IMR-90 (cell line): ENCODE measurements around the gene FSIP1. TPM values are rescaled to one million over a fixed set of nuclear protein-coding genes. Genes with fewer than 3 reads are reported as not detected.

Experiments used
- ATAC-seq: fragments of 200-7000 bp; cut with Tn5 transposase; 2 replicates; pipeline ENCODE4 v1.9.1; 2020; ENCODE audit warnings: low read depth, mild to moderate bottlenecking, moderate library complexity
- BruUV-seq: library from RNA; stranded (reverse); fragments of 400-500 nt; replicated peaks from 2 replicates; lab custom pipeline; 2021; lab: Mats Ljungman, UMichigan
- CTCF ChIA-PET: fragments of 300-600 bp; formaldehyde crosslinking; extraction: SDS; loops from one replicate; lab custom pipeline; 2021; ENCODE audit warnings: antibody characterized with exemption; lab: Yijun Ruan, JAX
- POLR2A ChIA-PET: fragments of 300-600 bp; sonication (Branson Sonifier 250); formaldehyde crosslinking; loops from one replicate; lab custom pipeline; 2022; ENCODE audit warnings: antibody characterized with exemption; ENCODE audit not compliant: unreplicated experiment; lab: Charles Lee
- DNase-seq: peaks from one replicate; pipeline ENCODE4 v3.0.0; 2013
- H2AFZ ChIP-seq: replicated peaks from 2 replicates; pipeline ENCODE3; 2013; ENCODE audit warnings: low read length, mild to moderate bottlenecking; ENCODE audit not compliant: poor library complexity
- H2AK5ac ChIP-seq: 2 replicates; pipeline ENCODE4 v1.6.1; 2013; ENCODE audit warnings: low read depth, low read length, inconsistent platforms
- H2AK9ac ChIP-seq: replicated peaks from 2 replicates; pipeline ENCODE3; 2013; ENCODE audit warnings: mild to moderate bottlenecking, low read depth, low read length, moderate library complexity; ENCODE audit not compliant: poor library complexity
- H2BK120ac ChIP-seq: 2 replicates; pipeline ENCODE4 v1.6.1; 2013; ENCODE audit warnings: low read depth, low read length, inconsistent platforms
- H2BK15ac ChIP-seq: 3 replicates; pipeline ENCODE4 v1.6.1; 2013; ENCODE audit warnings: low read depth, low read length, inconsistent platforms
- H2BK20ac ChIP-seq: 2 replicates; pipeline ENCODE4 v1.6.1; 2013; ENCODE audit warnings: low read depth, mild to moderate bottlenecking, inconsistent platforms, low read length, moderate library complexity
- H2BK5ac ChIP-seq: 2 replicates; pipeline ENCODE4 v1.6.1; 2013; ENCODE audit warnings: mild to moderate bottlenecking, low read depth, low read length, inconsistent platforms; ENCODE audit not compliant: poor library complexity, severe bottlenecking
- H3K14ac ChIP-seq: replicated peaks from 2 replicates; pipeline ENCODE4 v1.6.1; 2013; ENCODE audit warnings: low read depth, low read length, inconsistent platforms
- H3K18ac ChIP-seq: 2 replicates; pipeline ENCODE4 v1.6.1; 2013; ENCODE audit warnings: low read depth, low read length, control low read depth
- H3K23ac ChIP-seq: 2 replicates; pipeline ENCODE4 v1.6.1; 2013; ENCODE audit warnings: low read depth, low read length, inconsistent platforms
- H3K27ac ChIP-seq: 2 replicates; pipeline ENCODE4 v1.5.1; 2013; ENCODE audit warnings: mild to moderate bottlenecking, control low read depth, low read length; ENCODE audit not compliant: insufficient read depth
- H3K27me3 ChIP-seq: 2 replicates; pipeline ENCODE4 v1.6.1; 2013; ENCODE audit warnings: low read length; ENCODE audit not compliant: control insufficient read depth, insufficient read depth
- H3K36me3 ChIP-seq: 2 replicates; pipeline ENCODE4 v1.6.1; 2013; ENCODE audit warnings: low read length, mixed read lengths; ENCODE audit not compliant: control insufficient read depth, insufficient read depth
- H3K4ac ChIP-seq: 2 replicates; pipeline ENCODE4 v1.6.1; 2013; ENCODE audit warnings: low read depth, low read length, inconsistent platforms
- H3K4me1 ChIP-seq: 2 replicates; pipeline ENCODE4 v1.6.1; 2013; ENCODE audit warnings: low read length, mixed read lengths; ENCODE audit not compliant: control insufficient read depth, insufficient read depth
- H3K4me2 ChIP-seq: 2 replicates; pipeline ENCODE4 v1.6.1; 2013; ENCODE audit warnings: low read depth, mild to moderate bottlenecking, control low read depth, low read length, moderate library complexity
- H3K4me3 ChIP-seq: 2 replicates; pipeline ENCODE4 v1.5.1; 2013; ENCODE audit warnings: low read depth, mild to moderate bottlenecking, control low read depth, low read length, moderate library complexity; ENCODE audit not compliant: insufficient read depth
- H3K56ac ChIP-seq: 2 replicates; pipeline ENCODE4 v1.6.1; 2013; ENCODE audit warnings: low read length, inconsistent platforms; ENCODE audit not compliant: insufficient read depth; ENCODE audit errors: extremely low read depth
- H3K79me1 ChIP-seq, 2 experiments: 2 replicates each; pipeline ENCODE4 v1.6.1; 2013; ENCODE audit warnings: low read length in 2 of 2, inconsistent platforms in 1 of 2, low read depth in 1 of 2
- H3K9ac ChIP-seq: 2 replicates; pipeline ENCODE4 v1.6.1; 2013; ENCODE audit warnings: low read depth, low read length, control low read depth
- H3K9me1 ChIP-seq: 2 replicates; pipeline ENCODE4 v1.6.1; 2013; ENCODE audit warnings: low read length, inconsistent platforms; ENCODE audit not compliant: insufficient read depth
- H3K9me3 ChIP-seq: 2 replicates; pipeline ENCODE4 v1.6.1; 2013; ENCODE audit warnings: low read length; ENCODE audit not compliant: control insufficient read depth, insufficient read depth
- H4K20me1 ChIP-seq: 2 replicates; pipeline ENCODE4 v1.6.1; 2013; ENCODE audit warnings: low read length, inconsistent platforms; ENCODE audit not compliant: insufficient read depth
- H4K5ac ChIP-seq: 2 replicates; pipeline ENCODE4 v1.6.1; 2013; ENCODE audit warnings: mild to moderate bottlenecking, low read depth, low read length, control low read depth
- H4K8ac ChIP-seq, 2 experiments: 2 replicates each; pipeline ENCODE4 v1.6.1; 2013; ENCODE audit warnings: low read depth in 2 of 2, low read length in 2 of 2, control low read depth in 1 of 2, inconsistent platforms in 1 of 2
- H4K91ac ChIP-seq: 2 replicates; pipeline ENCODE4 v1.6.1; 2013; ENCODE audit warnings: low read depth, low read length, inconsistent platforms; ENCODE audit not compliant: insufficient read depth
- CHD1 ChIP-seq: IDR thresholded peaks from 2 replicates; pipeline ENCODE4 v1.6.1; 2012; ENCODE audit warnings: low read depth, low read length, improper control_type of control experiment
- MAFK ChIP-seq: IDR thresholded peaks from 2 replicates; pipeline ENCODE4 v1.6.1; 2012; ENCODE audit warnings: low read depth, low read length, improper control_type of control experiment
- MXI1 ChIP-seq: IDR thresholded peaks from 2 replicates; pipeline ENCODE4 v1.6.1; 2012; ENCODE audit warnings: low read depth, mild to moderate bottlenecking, low read length, moderate library complexity, borderline replicate concordance
- POLR2A ChIP-seq: IDR thresholded peaks from 2 replicates; pipeline ENCODE4 v1.6.1; 2012; ENCODE audit warnings: mild to moderate bottlenecking, low read depth, low read length
- SMC3 ChIP-seq: fragments of 150-350 bp; IDR thresholded peaks from 2 replicates; pipeline ENCODE4 v1.6.1; 2016; ENCODE audit warnings: low read depth, mild to moderate bottlenecking, antibody characterized with exemption, low read length, moderate library complexity
- WGBS, 2 experiments: methylation state at CpG; one replicate each; pipeline versions ENCODE4 v1.1.5 to v1.1.7; 2013; ENCODE audit warnings: missing lambda C conversion rate in 2 of 2; ENCODE audit not compliant: insufficient read length in 1 of 2; ENCODE audit errors: extremely low coverage in 2 of 2; 5-methylcytosine and 5-hydroxymethylcytosine counted together
- dilution Hi-C: fragments of 300-500 bp; cut with HindIII; formaldehyde crosslinking; loops from one replicate; pipeline ENCODE4 v1.14.3; 2018; ENCODE audit warnings: low sequenced_read_pairs; ENCODE audit not compliant: unreplicated experiment
- in situ Hi-C: fragments of 300-500 bp; cut with MboI; formaldehyde crosslinking; loops from 3 replicates; pipeline ENCODE4 v1.14.3; 2019; ENCODE audit warnings: low sequenced_read_pairs, inconsistent platforms, mixed read lengths
- intact Hi-C: fragments of 100-400 bp; cut with micrococcal nuclease; formaldehyde crosslinking; loops from 2 replicates; pipeline ENCODE4 v1.10.0; 2022
- polyA plus RNA-seq, 3 experiments: library from polyadenylated mRNA; depleted of rRNA; stranded (reverse); fragments of >200 nt; gene quantifications; 2 replicates each; pipeline ENCODE4 v1.2.3, GENCODE V29; 2012; ENCODE audit warnings: low replicate concordance in 1 of 3
- total RNA-seq: library from RNA; depleted of rRNA; stranded (reverse); fragments of >200 nt; gene quantifications from 2 replicates; pipeline ENCODE4 v1.2.3, GENCODE V29; 2012

The FSIP1 gene
- total and polyA plus RNA-seq, 2 of the 4 experiments (the other 2 are of a cell fraction) = 0.10 to 0.18 TPM

GRCh38 chr15:39581242-39581792 is 201.3 kb downstream of the FSIP1 start:
- Histone ChIP-seq H3K56ac (peak overlapping the region; percentile 74), H4K5ac (peak overlapping the region; percentile 37), H4K20me1 (peaks cover 54% of the 10 kb centered on the region), H3K4me3 (peak overlapping the region; percentile 80), H3K14ac (peak overlapping the region; percentile 95), H3K4me2 (peak overlapping the region; percentile 63; the same call in 1 of the 2 replicates), H4K8ac (peak overlapping the region; percentile 3 to 88; a peak in 3 of 4 replicates), H3K9me1 (peaks cover 13% of the 10 kb centered on the region; the same call in 1 of the 2 replicates), H2AFZ (peak overlapping the region; percentile 89), H2BK120ac (peak overlapping the region; percentile 12; the same call in 1 of the 2 replicates), H3K9ac (peak overlapping the region; percentile 85), H3K23ac (peak overlapping the region; percentile 95), H3K9me3 (no peaks in the 10 kb centered on the region), H3K18ac (peak overlapping the region; percentile 37), H4K91ac (peak overlapping the region; percentile 71; the same call in 1 of the 2 replicates), H2AK5ac (peak overlapping the region; percentile 60; the same call in 1 of the 2 replicates), H2BK15ac (no peak overlapping the region), H3K4me1 (peaks cover 8% of the 10 kb centered on the region), H3K79me1 (peaks cover 7 to 49% of the 10 kb centered on the region in 2 experiments; a peak in 3 of 4 replicates), H3K36me3 (peaks cover 44% of the 10 kb centered on the region), H3K4ac (peak overlapping the region; percentile 88), H2AK9ac (peak overlapping the region; percentile 88), H2BK20ac (no peak overlapping the region), H2BK5ac (peak overlapping the region; percentile 56), H3K27ac (peak overlapping the region; percentile 78), H3K27me3 (no peaks in the 10 kb centered on the region)
- no peak for DNase-seq
- ATAC-seq = peak; percentile 9
- BruUV-seq = no TSS peak
- ChIA-PET CTCF (interaction anchor here (0.8 to 1.8 kb wide), 5 partner anchors 175 to 740 kb away, joined by 3 to 5 read pairs (median 4); no protein-coding TSS in a partner anchor), POLR2A (interaction anchor here (0.5 to 2.7 kb wide), 24 partner anchors 26 to 585 kb away, joined by 3 to 23 read pairs (median 4); no protein-coding TSS in a partner anchor)
- TF ChIP-seq CHD1 (peak; percentile 57; the same call in 1 of the 2 replicates), MAFK (no peak), MXI1 (peak; percentile 4; the same call in 1 of the 2 replicates), POLR2A (peak; percentile 89), SMC3 (0 out of 2 replicates have a peak, but pooled peaks have one; percentile 0)
- intact Hi-C loops (loop anchor here (2.0 to 5.0 kb wide), 4 partner anchors 294 to 765 kb away; no protein-coding TSS in a partner anchor), in situ Hi-C loops (loop anchor here (5.0 kb wide), 4 partner anchors 409 to 874 kb away; no protein-coding TSS in a partner anchor), dilution Hi-C loops (no loop called here)
- 1% methylated on average over 11 of the region's 18 CpGs; no CpG with 5 or more reads in 1 of the 2 experiments for WGBS, 2 experiments
